Globus pallidus (tissue), 1 donor: ENCODE results near the gene TRPC4AP.

ENCODE experiments used
- DNase-seq: peaks from one replicate; pipeline ENCODE4 v3.0.0-alpha.2; 2015; ENCODE audit warnings: low spot score

TRPC4AP gene

DNA sequence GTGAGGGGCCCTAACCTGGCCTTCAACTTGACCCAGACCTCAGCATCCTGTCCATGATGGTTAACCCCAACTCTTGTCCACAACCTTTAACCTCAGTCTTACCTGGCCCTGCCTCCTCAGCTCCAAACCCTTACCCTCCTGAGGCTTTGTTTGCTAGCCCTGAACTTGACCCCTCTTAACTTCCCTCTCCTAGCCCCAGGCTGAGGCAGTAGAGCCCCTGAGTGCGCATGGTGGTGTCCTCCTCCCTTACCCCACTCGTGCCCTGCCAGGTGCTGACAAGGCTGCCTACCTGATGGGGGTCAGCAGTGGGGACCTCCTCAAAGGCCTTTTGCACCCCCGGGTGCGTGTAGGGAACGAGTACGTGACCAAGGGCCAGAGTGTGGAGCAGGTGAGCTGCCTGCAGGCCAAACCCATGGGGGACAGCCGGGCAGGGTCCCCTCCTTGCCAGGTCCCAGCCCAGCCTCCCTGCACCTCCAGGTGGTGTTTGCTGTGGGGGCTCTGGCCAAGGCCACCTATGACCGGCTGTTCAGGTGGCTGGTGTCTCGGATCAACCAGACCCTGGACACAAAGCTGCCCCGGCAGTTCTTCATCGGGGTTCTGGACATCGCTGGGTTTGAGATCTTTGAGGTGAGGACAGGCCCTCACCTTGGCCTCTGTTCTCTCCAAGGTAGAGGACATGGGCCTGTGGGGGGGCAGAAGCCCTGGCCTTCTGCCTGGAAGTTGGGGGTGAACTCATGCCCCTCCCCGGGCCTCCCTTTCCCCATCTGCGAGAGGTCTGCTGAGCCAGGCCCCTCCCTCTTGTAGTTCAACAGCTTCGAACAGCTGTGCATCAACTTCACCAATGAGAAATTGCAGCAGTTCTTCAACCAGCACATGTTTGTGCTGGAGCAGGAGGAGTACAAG, 105.1 kb downstream of the TRPC4AP start:
- DNase-seq = no peak

- no peak for DNase-seq
These were observed 106.0 kb downstream of the TRPC4AP start for GRCh38 chr20:34986311-34987287.

- DNase-seq = no peak
These were observed 106.9 kb downstream of the TRPC4AP start for GRCh38 chr20:34985461-34986310.

DNA sequence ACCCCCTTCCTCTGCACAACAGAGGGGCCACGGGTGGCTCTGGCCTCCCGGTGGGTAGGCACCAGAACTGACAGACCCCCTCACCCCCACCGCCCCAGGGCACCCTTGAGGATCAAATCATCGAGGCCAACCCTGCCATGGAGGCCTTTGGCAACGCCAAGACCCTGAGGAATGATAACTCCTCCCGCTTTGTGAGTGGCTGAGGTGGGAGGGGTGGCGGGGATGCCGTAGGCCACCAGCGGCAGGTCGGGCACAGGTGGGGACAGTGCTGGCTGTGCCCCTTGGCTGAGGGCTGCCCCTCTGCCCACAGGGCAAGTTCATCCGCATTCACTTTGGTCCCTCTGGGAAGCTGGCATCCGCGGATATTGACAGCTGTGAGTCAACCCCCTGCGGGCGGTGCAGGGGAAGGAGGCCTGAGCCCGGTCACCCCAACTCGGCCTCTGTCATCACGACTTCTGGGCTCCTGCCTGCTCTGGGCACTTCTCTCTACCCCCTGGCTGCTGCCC, 107.8 kb downstream of the TRPC4AP start:
- no peak for DNase-seq

DNA sequence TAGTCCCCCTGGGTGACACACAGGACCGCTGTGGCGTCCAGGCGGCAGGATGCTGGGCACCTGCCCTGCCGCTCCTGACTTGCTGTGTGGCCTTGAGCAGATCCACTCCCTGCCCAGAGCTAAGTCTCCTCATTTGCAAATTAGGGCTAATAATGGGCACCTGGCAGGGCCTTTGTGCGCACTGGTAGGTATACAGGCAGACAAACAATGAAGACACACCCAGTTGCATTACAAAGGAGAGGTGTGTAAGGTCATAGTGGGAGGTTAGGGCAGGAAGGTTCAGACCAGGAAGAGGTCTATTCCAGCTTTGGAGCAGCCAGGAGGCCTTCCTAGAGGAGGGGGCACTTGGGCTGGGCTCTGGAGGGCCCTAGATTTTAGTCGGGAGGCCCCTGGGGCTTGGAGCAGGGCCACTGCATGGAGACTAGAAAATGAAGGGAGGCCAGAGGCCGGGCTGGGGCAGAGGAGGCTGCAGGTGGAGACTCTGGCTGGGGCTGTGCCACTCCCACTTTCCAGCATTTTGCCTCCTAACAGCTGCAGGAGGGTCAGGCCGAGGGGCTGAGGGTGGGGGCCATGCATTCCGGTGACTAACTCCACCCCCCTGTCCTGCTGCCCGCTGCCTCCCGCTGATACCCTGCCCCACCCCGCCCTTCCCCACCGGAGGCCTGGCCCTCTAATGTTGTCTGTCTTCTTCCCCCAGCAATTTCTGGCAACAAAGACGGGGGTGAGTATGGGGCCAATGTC, 108.4 kb downstream of the TRPC4AP start:
- no peak for DNase-seq

DNA sequence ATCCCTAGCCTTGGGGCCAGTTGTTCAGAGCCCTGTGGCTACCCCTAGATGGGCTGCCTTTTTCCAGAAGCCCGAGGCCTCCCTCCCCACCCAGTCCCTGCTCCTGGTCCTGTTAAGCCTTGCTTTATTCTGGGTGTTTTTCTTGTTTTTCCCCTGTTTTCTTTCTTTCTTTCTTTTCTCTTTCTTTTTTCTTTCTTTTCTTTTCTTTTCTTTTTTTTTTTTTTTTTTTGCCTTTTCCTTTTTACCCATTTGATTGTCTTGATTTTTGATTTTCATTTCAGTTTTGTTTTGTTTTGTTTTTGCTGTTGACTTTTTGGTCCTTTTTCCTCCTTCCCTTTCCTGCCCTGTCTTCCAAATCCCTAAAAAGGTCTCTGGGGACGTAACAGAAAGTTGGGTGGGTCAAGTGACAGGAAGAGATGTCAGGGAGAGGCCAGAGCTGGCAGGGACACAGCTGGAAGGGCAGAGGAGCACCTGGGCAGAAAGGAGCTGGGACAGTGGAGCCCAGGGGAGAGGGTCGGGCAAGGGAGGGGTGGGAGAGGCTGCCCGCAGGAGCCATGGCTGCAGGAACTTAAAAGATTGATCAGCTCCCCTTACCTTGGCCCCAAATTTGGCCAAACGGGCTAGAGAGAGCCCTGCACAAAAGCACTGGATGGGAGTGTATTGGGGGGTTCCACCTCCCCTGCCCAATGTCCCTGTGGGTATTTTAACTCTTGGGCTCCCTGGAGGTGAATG, 109.4 kb downstream of the TRPC4AP start:
- no peak for DNase-seq

- DNase-seq = no peak
These were observed 110.1 kb downstream of the TRPC4AP start for GRCh38 chr20:34982270-34983088.

- no peak for DNase-seq
These were observed 111.9 kb downstream of the TRPC4AP start for GRCh38 chr20:34980543-34981233.

DNA sequence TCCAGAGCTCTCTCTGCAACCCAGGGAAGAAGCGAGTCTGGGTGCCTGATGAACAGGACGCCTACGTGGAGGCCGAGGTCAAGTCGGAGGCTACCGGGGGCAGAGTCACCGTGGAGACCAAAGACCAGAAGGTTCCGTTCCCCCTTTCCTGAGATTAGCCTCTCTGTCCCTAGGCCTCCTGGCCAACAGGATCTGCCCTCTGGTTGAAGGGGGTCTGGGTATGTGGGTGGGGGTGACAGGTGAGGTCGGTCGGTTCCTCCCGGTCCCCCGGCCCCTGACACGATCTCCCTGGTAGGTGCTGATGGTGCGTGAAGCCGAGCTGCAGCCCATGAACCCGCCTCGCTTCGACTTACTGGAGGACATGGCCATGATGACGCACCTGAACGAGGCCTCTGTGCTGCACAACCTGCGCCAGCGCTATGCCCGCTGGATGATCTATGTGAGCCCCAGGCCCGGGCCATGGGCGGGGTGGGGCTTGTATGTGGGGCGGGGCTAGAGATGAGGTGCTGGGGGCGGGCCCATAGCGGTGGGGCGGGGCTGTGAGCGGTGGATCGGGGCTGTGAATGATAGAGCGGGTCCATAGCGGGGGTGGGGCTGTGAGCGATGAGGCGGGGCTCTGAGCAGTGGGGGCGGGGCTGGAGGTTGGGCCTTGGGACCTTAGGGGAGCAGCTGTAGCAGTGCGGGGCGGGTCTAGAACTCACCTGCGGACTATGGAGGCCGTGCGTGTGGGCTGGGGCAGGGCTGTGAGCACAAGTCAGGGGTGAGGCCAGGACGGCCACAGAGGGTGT, 113.0 kb downstream of the TRPC4AP start:
- no peak for DNase-seq

DNA sequence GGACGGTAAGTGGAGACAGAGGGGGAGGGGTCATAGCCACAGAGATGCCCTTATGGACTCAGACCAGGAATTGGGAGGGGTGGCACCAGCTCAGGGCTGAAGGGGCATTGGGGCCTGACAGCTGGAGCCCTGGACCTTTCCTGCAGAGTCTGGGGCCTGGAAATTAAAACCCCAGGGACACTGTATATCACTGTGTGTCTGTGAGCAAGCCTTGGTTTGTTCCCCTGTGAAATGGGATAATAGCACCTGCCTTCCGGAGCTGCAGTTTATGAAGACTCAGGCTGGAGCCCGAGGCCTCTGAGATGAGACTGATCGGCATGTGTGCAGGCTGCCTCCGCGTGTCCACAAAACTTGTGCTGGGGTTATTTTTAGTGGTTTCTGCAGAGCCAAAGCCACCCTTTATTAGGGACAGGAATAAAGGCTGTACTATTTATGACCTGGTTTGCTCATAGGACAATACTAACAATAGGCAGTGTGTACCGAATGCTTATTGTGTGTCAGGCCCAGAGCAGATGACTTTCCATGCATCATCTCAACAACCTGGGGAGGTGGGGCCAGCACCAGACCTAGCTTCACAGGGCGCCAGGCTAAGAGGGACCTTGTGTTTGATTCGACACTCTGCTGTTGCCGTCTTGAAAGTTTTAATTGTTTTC, 114.4 kb downstream of the TRPC4AP start:
- DNase-seq = no peak

- no peak for DNase-seq
These were observed 115.1 kb downstream of the TRPC4AP start for GRCh38 chr20:34977365-34978091.

GRCh38 chr20:34976286-34976685, 116.3 kb downstream of the TRPC4AP start:
- DNase-seq = no peak

DNA sequence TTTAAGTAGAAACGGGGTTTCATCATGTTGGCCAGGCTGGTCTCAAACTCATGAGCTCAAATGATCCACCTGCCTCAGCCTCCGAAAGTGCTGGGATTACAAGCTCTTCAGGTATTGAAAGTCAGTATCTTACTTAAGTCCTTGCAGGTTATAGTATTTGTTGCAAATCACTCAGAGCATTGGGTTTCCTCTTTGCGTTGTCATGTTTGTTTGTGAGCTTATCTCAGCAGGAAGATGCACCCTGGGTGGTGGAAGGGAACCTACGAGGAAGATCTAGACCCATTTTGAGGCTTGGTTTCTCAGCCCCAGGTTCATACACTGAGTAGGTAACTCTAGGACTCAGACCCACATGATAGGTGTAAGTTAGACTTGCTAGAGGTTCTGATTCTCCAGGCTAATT, 118.4 kb downstream of the TRPC4AP start:
- no peak for DNase-seq

DNA sequence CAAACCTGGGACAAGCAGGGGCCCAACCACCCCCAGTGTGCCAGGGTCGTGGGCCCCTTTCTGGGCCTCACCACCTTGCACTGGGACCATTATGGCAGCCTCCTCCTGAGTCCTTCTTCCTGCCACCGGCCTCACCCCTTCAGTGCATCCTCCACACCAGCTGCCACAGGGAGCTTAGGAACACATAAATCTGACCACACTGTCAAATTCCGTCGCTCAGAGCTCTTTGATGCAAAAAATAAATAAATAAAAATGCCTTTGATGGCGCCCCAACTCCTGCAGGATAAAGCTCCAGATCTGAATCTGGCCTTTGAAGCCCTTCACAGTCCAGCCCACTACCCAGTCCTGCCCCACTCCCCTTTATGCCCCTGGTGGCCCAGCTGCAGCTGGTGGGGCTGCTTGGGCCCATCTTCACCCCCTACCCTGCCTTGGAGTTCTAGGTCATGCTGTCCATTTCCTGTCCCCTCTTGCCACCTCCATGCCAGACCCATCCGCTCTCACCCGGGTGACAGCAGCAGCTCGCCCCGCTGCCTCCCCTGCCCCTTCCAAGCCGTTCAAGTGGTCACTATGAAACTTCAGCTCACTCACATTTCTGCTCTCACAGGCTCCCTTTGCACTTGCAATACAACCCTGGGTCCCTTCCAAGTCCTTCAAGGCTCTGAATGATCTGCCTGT, 120.9 kb downstream of the TRPC4AP start:
- DNase-seq = no peak

DNA sequence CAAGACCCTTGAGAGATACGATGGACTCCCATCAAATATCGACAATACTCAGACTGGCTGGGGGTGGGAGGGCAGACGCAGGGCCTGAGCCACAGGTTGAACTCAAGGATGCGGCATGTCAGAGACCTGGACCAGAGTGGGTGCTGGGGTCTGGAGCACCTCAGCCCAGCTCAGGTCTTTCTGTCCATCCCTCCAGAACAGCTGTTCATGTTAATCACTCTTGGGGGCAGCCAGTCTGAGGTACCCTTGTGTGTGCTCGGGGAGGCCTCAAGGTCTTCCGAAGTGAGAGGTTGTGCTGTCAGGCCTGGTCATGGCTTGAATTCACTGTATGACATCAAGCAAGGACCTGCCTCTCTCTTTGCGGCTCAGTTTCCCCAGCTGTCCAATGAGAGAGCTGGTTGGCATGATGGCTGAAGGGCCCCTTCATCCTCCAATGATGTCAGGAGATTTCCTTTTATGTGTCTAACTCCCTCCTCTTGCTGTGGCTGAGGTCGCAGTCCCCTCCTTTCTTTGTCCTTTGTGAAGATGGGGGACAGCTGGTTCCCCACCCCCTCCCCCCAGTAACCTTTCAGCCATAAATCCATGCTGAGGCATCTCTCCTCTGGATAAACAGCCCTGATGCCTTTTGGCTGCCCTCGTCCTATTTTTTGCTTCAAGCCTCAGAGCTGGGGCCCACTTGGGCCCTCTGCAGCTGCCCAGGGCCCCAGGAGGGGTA, 121.6 kb downstream of the TRPC4AP start:
- peak; percentile 49 for DNase-seq
